GM19397 (cell line): ENCODE results near the gene MEPE.

ENCODE experiments used
- ATAC-seq: cut with Tn5 transposase; IDR thresholded peaks from one replicate; pipeline ENCODE4 v1.9.1; 2021; ENCODE audit warnings: mild to moderate bottlenecking, moderate library complexity; ENCODE audit not compliant: unreplicated experiment

MEPE gene, protein sequence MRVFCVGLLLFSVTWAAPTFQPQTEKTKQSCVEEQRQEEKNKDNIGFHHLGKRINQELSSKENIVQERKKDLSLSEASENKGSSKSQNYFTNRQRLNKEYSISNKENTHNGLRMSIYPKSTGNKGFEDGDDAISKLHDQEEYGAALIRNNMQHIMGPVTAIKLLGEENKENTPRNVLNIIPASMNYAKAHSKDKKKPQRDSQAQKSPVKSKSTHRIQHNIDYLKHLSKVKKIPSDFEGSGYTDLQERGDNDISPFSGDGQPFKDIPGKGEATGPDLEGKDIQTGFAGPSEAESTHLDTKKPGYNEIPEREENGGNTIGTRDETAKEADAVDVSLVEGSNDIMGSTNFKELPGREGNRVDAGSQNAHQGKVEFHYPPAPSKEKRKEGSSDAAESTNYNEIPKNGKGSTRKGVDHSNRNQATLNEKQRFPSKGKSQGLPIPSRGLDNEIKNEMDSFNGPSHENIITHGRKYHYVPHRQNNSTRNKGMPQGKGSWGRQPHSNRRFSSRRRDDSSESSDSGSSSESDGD

DNA sequence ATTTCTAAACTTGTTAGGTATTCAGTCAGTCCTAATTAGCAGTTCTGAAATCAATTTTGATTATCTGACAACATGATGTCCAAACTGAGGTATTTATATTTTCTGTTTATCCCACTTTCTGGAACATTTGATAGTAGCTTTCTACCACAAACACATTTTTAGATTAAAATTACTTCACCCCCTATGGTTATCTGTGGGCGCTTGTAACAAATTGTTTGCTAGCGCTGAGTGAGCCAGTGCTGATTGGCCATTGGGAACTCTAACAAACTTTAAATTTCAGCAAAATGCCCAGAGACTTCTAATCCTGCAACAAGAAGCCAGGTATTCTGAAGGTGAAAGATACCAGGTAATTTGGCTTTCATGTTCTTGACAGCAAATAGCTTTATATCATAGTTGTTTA, at the start of gene MEPE:
Gene MEPE (plus strand): TSS at position 301 of the 400 bp plus-strand sequence. CDS start 1,746 bp downstream, outside the sequence.
- ATAC-seq: no peak

- ATAC-seq: no peak
Observed at GRCh38 chr4:87783781-87784180, 49.0 kb upstream of the MEPE start.

- no peak for ATAC-seq
Observed at GRCh38 chr4:87785731-87786509, 46.8 kb upstream of the MEPE start.

DNA sequence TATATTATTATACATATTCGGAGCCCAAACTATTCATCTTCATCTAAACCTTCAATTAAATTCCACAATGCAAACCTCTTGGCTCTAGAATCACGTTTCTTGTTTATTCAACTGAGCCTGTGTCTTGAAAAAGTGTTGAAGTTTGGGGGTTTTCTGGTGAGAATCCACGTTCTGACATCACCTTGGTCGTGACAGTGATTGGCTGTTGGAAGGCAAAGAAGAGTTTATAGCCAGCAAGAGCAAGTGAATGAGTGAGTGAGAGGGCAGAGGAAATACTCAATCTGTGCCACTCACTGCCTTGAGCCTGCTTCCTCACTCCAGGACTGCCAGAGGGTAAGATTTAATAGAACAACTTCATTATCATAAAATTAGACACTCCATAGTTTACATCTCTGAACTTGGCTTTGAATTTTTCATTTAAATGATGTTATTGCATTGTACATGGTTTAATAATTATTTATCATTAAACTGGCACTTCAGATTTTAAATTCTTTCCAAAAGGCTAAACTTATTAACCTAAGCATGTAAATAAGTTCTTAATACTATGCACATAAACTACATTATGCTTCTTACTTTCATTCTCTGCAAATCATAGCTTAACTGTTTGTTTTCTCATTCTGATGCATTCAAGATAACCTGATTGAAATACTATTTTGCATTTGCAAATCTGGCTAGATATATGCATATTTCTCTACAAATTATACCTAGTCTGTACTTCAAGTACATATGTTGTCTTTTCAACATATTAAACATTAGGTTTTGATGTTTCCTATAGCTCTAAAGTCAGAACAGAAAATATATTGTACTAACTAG, 33.3 kb upstream of the MEPE start, which contains the start of gene IBSP:
Gene IBSP (plus strand): TSS at position 254 of the 813 bp plus-strand sequence. CDS start 2,808 bp downstream, outside the sequence.
- no peak for ATAC-seq

GRCh38 chr4:87802858-87803257, 29.9 kb upstream of the MEPE start:
- ATAC-seq: no peak

DNA sequence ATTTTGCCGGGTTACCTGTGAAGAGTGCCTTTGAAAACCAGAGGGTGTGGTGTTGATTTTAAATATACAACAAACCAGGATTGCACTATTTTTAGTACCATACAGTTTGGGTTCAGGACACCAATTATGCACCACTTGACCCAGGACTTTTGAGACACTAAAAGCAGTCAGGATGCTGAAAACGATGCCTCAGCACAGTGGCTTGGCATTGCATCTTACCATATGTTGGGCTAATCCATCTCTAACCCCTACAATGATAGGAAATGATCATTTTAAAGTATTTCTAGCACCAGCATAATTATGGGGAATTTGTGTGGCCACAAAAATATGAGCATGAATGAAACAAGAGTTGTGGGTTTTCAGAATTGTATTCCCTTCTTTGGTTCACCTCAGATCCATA, 29.3 kb upstream of the MEPE start:
- ATAC-seq: no peak

GRCh38 chr4:87804871-87805270, 27.9 kb upstream of the MEPE start:
- ATAC-seq: no peak

DNA sequence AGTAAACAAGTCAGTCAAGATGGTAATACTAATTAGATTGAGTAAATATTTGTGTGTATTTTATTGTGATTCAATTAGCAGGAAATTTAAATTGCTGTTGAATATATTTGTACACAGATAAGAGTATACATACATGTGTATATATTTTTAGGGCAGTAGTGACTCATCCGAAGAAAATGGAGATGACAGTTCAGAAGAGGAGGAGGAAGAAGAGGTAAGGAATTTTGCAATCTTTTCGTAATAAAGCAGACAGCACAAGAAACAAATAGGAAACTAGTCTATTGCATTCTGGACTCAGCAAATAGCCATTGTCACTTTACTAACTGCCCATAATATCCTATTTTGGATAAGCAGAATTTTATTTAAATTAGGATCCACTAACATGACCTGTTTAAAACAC, 26.8 kb upstream of the MEPE start:
- ATAC-seq: no peak

DNA sequence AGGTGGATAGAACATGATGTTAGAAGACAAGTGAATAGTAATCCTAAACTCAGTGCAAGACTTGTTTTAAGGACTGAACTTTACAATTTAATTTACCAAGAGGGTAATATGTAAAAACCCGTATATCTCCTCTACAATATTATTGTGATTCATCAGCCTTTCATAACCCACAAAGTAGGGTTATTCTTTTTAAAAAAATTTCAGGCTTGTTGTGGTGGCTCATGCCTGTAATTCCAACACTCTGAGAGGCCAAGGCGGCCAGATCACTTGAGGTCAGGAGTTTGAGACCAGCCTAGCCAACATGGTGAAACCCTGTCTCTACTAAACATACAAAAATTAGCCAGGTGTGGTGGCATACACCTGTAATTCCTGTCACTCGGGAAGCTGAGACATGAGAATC, 26.2 kb upstream of the MEPE start:
- ATAC-seq: no peak

- no peak for ATAC-seq
Observed at GRCh38 chr4:87807402-87807801, 25.4 kb upstream of the MEPE start.

GRCh38 chr4:87811977-87812376, 20.8 kb upstream of the MEPE start:
- no peak for ATAC-seq

GRCh38 chr4:87819281-87819919, 13.4 kb upstream of the MEPE start:
- no peak for ATAC-seq

DNA sequence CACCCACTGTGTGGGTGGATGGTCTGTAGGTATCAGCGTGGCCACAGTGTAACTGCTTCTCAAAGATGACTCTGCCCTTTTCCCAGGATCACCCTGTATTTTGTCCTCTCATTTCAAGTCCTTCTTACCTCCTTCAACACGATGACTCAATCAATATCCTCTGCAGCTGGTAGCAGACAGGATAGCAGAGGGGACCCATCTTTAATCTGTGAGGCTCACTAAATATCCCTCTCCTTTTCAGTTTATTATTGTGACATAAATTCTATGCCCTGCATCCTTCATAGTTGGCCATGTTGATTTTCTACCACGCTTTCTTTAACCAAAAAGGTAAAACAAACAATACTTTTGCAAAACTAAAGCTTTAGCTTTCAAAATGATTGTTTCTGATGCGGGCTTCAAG, 9.6 kb upstream of the MEPE start:
- ATAC-seq: no peak

DNA sequence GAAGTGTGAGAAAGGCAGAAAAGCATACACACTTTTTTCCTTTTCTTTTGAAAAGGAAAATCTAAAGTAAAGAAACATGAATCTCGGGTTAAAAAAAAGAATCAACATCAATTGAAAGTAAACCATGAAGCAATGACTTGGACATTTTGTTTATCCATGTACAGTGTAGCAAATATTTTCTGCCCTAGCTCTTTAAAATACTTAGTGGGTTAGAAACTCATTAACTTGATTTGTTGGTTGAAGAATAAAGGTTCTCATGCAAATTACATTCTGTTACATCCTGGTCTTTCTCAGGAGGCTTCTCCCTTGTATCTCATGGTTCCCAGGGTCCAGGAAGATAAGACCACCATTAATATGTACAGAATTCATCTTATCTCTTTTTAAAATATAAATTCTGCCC, 9.0 kb upstream of the MEPE start:
- ATAC-seq: no peak

DNA sequence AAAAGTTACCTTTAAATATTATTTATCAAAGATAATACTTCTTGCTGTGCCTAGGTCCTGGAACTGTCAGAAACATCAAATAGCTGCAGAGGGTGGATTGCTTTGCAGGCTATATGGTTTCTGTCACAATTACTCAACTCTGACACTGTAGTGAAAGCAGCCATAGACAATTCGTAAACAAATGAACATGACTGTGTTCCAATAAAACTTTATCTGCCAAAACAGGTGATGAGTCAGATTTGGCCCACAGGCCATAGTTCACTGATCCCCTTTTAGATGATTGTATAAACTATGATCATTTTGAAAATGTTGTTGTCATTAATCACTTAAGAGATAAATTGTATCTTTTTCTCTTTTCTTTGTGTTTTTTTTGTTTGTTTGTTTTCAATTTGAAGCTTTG, 8.4 kb upstream of the MEPE start:
- ATAC-seq: no peak

GRCh38 chr4:87834401-87834800, 1.6 kb downstream of the MEPE start:
- no peak for ATAC-seq

- ATAC-seq: no peak
Observed at GRCh38 chr4:87835197-87835596, 2.4 kb downstream of the MEPE start.

GRCh38 chr4:87835743-87836142, 3.0 kb downstream of the MEPE start:
- ATAC-seq: no peak

- ATAC-seq: no peak
Observed at GRCh38 chr4:87838205-87838604, 5.4 kb downstream of the MEPE start.

GRCh38 chr4:87838890-87839591, 6.3 kb downstream of the MEPE start:
- no peak for ATAC-seq
